Sigmoid colon (tissue), 4 donors: ENCODE data around the gene ARHGEF1.

Experiments used
- EP300 ChIP-seq, 4 donors: sonication (generic); formaldehyde crosslinking; IDR thresholded peaks; one replicate each; pipeline ENCODE4 v1.6.1; 2017; ENCODE audit warnings: antibody characterized with exemption in 4 of 4
- POLR2A ChIP-seq, 2 donors: fragments of 450-650 bp; IDR thresholded peaks; one replicate each; pipeline ENCODE4 v1.6.1; 2016; ENCODE audit warnings: antibody characterized with exemption in 2 of 2, mild to moderate bottlenecking in 2 of 2, moderate library complexity in 2 of 2
- TF ChIP-seq, protein P1 (sequence below), 4 experiments: fragments of 450-650 bp in 3 of 4; fragments of 200-600 bp in 1 of 4; IDR thresholded peaks; one replicate each; pipeline ENCODE4 v1.5.1; 2016 to 2019; ENCODE audit warnings: antibody characterized with exemption in 4 of 4, mild to moderate bottlenecking in 3 of 4, moderate library complexity in 2 of 4

DNA sequence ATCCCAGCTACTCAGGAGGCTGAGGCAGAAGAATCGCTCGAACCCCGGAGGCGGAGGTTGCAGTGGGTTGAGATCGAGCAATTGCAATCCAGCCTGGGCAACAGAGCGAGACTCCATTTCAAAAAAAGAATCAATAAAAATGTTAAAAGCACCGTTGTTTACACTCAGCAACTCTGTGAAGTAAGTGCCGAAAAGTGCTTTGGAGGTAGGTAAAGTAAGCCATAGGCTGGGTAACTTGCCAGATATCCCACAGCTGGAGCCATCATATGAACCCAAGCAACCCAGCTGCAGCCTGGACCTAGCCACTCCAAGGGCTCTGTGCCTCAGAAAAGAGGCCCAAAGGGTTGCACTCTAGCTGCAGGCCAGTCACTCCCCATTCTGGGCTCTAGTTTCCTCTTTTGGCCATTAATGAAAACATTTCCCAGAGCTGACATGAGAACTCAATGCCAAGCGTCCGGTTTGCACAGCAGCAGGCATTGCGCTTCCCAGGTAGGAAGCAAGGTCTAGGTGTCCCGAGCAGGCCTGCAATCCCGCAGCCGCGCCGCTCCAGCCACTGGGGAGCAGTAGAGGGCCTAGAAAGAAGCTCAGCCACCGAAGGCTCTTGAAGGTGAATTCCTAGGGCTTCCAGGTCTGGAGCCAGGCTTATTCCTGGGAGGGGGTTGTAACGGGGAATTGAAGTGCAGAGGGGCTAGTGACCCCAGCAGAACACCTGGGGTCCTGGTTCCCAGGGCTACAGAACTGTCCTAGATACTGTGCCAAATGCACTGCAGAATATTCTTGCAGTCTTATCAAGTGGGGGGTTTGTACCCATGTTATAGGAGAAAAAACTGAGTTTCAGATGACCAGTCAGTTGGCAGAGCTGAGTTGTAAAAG lies 10.0 kb upstream of the ARHGEF1 start:
- no peak for TF ChIP-seq EP300 (IDR thresholded peaks at IDR 0.05)
- TF ChIP-seq, protein P1, sequence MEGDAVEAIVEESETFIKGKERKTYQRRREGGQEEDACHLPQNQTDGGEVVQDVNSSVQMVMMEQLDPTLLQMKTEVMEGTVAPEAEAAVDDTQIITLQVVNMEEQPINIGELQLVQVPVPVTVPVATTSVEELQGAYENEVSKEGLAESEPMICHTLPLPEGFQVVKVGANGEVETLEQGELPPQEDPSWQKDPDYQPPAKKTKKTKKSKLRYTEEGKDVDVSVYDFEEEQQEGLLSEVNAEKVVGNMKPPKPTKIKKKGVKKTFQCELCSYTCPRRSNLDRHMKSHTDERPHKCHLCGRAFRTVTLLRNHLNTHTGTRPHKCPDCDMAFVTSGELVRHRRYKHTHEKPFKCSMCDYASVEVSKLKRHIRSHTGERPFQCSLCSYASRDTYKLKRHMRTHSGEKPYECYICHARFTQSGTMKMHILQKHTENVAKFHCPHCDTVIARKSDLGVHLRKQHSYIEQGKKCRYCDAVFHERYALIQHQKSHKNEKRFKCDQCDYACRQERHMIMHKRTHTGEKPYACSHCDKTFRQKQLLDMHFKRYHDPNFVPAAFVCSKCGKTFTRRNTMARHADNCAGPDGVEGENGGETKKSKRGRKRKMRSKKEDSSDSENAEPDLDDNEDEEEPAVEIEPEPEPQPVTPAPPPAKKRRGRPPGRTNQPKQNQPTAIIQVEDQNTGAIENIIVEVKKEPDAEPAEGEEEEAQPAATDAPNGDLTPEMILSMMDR (IDR thresholded peaks at IDR 0.05): peak in 2 of 4 experiments; percentile 32 to 42
- no peak for TF ChIP-seq POLR2A (IDR thresholded peaks at IDR 0.05)
